T-helper 1 cell (primary cell): Measurements from ENCODE around the gene ZSWIM1.

Source experiments
- DNase-seq, 5 donors: peaks; one replicate each; pipeline ENCODE4 v3.0.0-alpha.2; 2012 to 2020

Gene ZSWIM1

DNA sequence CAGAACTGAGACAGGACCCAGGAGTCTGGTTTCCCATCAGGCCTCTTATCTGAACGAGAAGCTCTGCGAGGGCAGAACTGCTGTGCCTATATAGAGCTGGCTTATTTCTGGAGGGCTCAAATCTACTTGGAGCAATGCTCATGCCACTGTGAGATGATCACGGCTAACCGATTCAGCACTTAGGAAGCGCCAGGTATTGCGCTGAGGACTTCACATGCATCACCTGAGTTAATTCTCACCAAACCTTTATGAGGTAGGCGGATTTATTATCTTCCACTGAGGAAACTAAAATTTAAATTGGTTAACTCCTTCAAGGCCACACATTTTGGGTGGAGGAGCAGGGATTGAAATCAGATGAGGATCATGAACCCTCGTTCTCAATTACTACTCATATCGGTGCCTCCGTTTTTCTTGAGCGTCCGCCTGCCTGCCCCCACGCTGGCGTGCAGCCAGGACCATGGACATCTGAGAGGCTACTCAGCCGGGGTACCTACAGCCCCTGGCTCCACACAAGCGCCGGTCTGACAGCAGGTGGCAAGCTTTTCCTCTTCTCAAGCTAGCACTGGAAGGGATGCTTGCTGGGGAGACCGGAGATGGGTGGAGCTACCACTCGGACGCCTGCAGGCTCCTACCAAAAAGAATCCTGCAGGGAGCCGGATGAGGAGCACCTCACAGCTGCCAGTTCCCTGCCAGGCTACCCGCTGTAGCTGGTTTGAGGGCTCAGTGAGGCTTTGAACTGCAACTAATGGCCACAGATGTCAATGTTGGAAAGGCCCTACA is 52.4 kb downstream of the ZSWIM1 start:
- peak; percentile 23 to 78 (median 44) for DNase-seq

DNA sequence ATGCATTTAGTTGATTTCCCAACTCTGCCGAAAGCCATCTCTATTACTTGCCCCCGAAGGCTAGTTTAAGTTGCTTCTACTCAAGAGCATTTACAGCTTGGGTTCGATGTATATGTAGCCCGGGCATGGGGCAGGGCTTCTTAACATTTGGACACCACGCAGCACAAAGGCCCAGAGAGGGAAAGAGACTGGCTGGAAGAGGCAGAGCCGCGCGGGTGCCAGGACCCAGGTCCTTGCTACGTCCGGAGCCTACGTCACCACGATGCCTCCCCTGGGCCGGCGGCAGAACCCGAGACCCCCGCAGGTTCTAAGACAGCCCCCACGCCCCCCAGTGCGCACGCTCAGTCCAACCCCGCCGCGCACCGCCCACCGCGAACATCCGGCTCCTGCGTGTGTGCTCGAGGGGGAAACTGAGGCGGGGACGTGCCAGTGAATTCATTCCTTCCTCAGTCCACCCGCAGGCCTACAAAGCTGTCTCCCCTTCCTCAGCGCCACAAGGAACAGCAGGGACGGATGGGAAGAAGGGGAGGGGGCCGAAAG is 53.1 kb downstream of the ZSWIM1 start:
- DNase-seq: peak; percentile 29 to 62 (median 40)
